Spleen (tissue), 7 donors: ENCODE measurements around the gene CISTR.

ENCODE experiments used
- CTCF ChIP-seq, 11 experiments: fragments of 200-600 bp in 7 of 11; fragments of 450-650 bp in 4 of 11; sonication (generic) in 4 of 11; IDR thresholded peaks in 8 of 11; conservative IDR thresholded peaks in 3 of 11; 1 replicate in 7 of 11; 2 replicates in 4 of 11; pipeline versions ENCODE4 v1.4.0 to v1.8.0; 2016 to 2021; ENCODE audit warnings: antibody characterized with exemption in 11 of 11, inconsistent platforms in 4 of 11, mild to moderate bottlenecking in 1 of 11
- POLR2A ChIP-seq, 3 donors: fragments of 450-650 bp; IDR thresholded peaks; one replicate each; pipeline ENCODE4 v1.5.1; 2017; ENCODE audit warnings: antibody characterized with exemption in 3 of 3, mild to moderate bottlenecking in 1 of 3
- donor health status: DM: no; HTN: no; CAD: no; lungs with moderate emphysema.
- donor health status: DM: no; HTN: no; CAD: no.
- donor health status: DM: no; HTN: no; CAD: no.

DNA sequence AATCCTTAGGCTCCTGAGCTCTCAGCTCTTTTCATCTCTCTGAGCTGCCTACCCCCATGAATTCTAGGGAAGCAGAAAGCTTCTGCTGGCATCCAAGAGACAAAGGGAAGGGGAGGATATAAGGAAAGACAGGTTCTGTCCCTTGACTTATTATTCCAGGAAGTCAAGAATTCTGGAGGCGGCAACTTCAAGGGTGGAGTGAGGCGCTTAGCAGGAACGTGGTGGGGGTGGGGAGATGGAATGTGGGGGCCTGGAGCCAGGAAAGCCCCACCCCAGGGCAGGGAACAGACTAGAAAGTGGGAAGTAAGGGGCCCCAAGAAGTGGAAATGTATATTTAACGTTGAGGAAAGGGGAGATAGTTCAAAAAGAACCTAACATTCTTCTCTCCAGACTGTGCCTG lies 26.0 kb downstream of the CISTR start:
- TF ChIP-seq CTCF (IDR thresholded peaks at IDR 0.05 in 8 of 11, conservative IDR thresholded peaks at IDR 0.05 in 3 of 11), result no peak
- no peak for TF ChIP-seq POLR2A (IDR thresholded peaks at IDR 0.05)
